ENCODE data around the gene RPRD1A.
"Not testable (repeated sequence)": the region's sequence is repeated elsewhere in the genome, so short reads cannot be mapped to it uniquely, and the experiment has no call there.

The RPRD1A gene

GRCh38 chr18:35967866-35968265 lies 99.5 kb downstream of the RPRD1A start:
- not testable (repeated sequence) for DNase-seq

- no peak for DNase-seq
These were observed 103.0 kb downstream of the RPRD1A start for GRCh38 chr18:35964319-35964718.

- DNase-seq, result no peak
These were observed 105.0 kb downstream of the RPRD1A start for GRCh38 chr18:35962320-35962719.

- DNase-seq, result no peak
These were observed 111.1 kb downstream of the RPRD1A start for GRCh38 chr18:35956226-35956625.

DNA sequence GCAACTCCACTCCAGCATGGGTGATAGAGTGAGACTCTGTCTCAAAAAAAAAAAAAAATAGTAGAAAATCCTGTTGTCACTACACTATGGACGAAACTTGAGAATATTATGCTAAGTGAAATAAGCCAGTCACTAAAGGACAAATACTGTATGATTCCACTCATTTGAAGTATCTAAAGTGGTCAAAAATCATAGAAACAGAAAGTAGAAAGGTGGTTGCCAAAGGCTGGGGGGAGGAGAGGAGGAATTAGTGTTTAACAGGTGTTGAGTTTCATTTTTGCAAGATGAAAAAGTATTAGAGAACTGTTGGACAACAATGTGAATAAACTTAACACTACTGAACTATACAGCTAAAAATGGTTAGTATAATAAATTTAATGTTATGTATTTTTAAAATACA lies 113.7 kb downstream of the RPRD1A start:
- no peak for DNase-seq

- no peak for DNase-seq
These were observed 116.8 kb downstream of the RPRD1A start for GRCh38 chr18:35950628-35950982.

DNA sequence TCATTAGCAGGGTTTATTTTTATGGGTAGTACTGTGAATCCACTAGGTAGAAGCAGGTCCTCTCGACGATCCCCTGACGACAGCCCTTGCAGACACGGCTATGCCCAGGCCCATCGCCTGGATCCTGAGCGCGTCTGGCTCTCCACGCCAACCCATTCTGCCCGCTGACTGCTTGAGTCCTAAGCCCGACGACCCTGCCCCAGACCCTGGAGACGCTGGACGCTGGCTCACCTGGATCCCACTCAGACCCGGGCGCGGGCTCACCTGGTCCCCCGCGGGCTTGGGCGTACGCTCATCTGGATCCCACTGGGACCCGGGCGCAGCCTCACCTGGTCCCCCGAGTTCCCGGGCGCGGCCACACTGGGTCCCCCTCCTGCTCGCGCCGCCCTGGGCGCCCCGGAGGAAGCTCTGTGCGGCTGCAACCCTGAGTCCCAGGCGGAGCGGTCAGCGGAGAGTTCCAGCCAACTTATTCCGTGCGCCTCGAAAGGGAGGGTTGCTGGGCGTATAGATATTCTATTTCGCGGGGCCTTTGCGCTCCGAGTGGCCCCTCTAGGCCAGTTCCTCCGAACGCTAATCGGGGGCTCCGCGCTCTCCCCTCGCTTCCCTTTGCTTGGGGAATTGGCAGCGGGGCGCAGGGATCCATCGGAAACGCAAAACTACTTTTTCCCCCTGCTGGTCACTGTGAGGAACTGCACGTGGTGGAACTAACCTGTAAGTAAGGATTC lies 117.3 kb downstream of the RPRD1A start:
- peak; percentile 94 for DNase-seq

- no peak for DNase-seq
These were observed 118.3 kb downstream of the RPRD1A start for GRCh38 chr18:35949090-35949489.

DNA sequence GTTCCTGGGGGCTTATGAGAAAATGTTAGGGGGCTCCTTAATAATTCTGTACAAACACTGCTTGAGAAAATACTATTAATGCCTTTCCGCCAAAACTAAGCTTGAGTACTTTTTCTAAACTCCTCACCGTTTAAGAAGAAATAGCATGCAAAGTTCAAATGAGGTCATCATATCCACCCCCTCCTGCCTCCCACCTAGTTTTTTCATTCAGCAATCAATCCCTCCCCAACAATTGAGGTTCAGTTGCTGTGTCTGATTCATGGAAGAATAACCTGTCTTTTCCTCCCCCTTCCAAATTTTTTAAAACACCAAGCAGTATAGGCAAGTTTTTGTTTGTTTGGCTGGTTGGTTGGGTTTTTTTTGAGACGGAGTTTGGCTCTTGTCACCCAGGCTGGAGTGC lies 119.3 kb downstream of the RPRD1A start:
- DNase-seq, result no peak

- DNase-seq, result no peak
These were observed 124.7 kb downstream of the RPRD1A start for GRCh38 chr18:35942661-35943060.

DNA sequence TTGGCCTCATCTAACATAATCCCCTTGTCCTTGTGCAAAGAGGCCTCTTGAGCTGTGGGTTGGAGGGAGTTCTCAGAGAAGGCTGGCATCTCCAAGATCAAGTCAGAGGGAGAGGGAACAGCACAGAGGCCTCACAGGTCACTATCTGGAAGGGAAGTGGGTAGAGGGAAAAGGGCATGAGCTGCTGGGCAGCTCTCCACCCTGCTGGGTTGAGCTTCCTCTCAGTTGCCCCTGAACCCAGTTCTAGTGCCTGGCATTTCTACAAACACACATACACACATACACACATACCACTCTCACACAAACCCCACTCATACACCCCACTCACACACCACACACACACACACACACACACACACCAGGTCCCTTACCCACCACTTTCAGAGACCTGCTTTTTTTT lies 125.2 kb downstream of the RPRD1A start:
- no peak for DNase-seq

DNA sequence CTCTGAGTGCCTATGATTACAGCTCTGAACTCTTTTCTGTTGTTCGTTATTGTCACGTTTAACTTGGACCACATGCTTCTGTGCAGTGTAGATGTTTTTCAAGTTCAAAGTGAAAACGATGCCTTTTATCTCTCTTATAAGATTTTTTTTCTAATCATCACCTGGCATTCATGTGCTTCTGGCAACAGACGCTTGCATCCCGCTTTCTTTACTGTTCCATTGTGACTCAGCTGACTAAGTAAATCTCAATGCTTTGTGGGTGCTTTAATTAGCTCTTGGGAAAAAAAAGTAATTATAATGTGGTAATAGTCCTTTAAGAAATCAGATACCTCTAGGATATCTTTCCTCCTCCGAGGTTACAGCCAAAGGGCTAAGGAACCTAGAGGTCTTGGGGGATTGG lies 126.1 kb downstream of the RPRD1A start:
- peak; percentile 85 for DNase-seq

All from NCI-H69 (cell line).